ENCODE measurements around the gene IRX4. TPM values are rescaled to one million over a fixed set of nuclear protein-coding genes. Genes with fewer than 3 reads are reported as not detected.

Gene IRX4
- total and polyA plus RNA-seq, 4 donors = not detected

DNA sequence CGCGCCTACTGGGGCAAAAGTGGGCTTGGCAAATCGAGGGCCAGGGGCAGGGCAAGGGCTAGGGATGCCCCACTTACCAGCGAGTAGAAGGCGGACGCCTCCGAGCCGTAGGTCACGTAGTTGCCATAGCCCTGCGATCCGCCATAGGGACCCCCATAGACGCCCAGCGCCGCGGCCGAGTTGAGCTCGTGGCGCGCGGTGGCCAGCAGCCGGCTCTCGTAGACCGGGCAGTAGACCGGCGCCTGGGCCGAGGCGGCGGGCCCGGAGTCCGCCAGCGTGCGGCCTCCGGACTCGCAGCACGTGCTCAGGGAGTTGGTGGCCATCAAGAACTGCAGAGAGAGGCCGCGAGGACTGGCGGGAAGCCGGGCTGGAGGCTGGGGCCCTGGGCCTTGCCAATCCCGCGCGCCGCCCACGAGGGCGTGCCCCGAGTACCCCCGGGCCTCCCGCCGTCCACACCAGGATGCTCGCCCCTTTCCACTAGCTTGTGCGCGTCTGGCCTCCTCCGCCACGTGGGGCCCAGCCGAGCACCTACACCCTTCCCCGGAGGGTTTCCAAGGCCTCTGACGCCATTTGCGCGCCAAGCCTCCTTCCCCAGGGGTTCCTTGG is 891 bp downstream of the IRX4 start:
- H3K27ac ChIP-seq (ENCODE audit: low read depth in 1 of 2, low read length in 2 of 2) = no peak overlapping the region
- no peak for TF ChIP-seq JUND (IDR thresholded peaks at IDR 0.05)
- TF ChIP-seq HNF4A (conservative IDR thresholded peaks at IDR 0.05) = no peak
- no peak for TF ChIP-seq CTCF (IDR thresholded peaks at IDR 0.05; ENCODE audit: low read depth, low read length, missing input control)
- TF ChIP-seq, protein P1, sequence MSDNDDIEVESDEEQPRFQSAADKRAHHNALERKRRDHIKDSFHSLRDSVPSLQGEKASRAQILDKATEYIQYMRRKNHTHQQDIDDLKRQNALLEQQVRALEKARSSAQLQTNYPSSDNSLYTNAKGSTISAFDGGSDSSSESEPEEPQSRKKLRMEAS (IDR thresholded peaks at IDR 0.05) = no peak
- no peak for TF ChIP-seq TAF1 (conservative IDR thresholded peaks at IDR 0.05)
- no peak for TF ChIP-seq RAD21 (IDR thresholded peaks at IDR 0.05)
- TF ChIP-seq NR2F2 (IDR thresholded peaks at IDR 0.05) = no peak
- TF ChIP-seq YY1 (IDR thresholded peaks at IDR 0.05) = no peak
- no peak for TF ChIP-seq RXRA (IDR thresholded peaks at IDR 0.05)
- TF ChIP-seq GABPA (IDR thresholded peaks at IDR 0.05 in 1 of 2, conservative IDR thresholded peaks at IDR 0.05 in 1 of 2) = no peak
- no peak for TF ChIP-seq SP1 (IDR thresholded peaks at IDR 0.05)
- TF ChIP-seq, protein P2, sequence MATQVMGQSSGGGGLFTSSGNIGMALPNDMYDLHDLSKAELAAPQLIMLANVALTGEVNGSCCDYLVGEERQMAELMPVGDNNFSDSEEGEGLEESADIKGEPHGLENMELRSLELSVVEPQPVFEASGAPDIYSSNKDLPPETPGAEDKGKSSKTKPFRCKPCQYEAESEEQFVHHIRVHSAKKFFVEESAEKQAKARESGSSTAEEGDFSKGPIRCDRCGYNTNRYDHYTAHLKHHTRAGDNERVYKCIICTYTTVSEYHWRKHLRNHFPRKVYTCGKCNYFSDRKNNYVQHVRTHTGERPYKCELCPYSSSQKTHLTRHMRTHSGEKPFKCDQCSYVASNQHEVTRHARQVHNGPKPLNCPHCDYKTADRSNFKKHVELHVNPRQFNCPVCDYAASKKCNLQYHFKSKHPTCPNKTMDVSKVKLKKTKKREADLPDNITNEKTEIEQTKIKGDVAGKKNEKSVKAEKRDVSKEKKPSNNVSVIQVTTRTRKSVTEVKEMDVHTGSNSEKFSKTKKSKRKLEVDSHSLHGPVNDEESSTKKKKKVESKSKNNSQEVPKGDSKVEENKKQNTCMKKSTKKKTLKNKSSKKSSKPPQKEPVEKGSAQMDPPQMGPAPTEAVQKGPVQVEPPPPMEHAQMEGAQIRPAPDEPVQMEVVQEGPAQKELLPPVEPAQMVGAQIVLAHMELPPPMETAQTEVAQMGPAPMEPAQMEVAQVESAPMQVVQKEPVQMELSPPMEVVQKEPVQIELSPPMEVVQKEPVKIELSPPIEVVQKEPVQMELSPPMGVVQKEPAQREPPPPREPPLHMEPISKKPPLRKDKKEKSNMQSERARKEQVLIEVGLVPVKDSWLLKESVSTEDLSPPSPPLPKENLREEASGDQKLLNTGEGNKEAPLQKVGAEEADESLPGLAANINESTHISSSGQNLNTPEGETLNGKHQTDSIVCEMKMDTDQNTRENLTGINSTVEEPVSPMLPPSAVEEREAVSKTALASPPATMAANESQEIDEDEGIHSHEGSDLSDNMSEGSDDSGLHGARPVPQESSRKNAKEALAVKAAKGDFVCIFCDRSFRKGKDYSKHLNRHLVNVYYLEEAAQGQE (IDR thresholded peaks at IDR 0.05) = no peak
- TF ChIP-seq, protein P3, sequence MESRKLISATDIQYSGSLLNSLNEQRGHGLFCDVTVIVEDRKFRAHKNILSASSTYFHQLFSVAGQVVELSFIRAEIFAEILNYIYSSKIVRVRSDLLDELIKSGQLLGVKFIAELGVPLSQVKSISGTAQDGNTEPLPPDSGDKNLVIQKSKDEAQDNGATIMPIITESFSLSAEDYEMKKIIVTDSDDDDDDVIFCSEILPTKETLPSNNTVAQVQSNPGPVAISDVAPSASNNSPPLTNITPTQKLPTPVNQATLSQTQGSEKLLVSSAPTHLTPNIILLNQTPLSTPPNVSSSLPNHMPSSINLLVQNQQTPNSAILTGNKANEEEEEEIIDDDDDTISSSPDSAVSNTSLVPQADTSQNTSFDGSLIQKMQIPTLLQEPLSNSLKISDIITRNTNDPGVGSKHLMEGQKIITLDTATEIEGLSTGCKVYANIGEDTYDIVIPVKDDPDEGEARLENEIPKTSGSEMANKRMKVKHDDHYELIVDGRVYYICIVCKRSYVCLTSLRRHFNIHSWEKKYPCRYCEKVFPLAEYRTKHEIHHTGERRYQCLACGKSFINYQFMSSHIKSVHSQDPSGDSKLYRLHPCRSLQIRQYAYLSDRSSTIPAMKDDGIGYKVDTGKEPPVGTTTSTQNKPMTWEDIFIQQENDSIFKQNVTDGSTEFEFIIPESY (IDR thresholded peaks at IDR 0.05) = no peak
- TF ChIP-seq FOXA2 (IDR thresholded peaks at IDR 0.05) = no peak
- TF ChIP-seq EGR1 (IDR thresholded peaks at IDR 0.05; ENCODE audit: low read depth in 2 of 2) = no peak
- no peak for TF ChIP-seq HNF4G (IDR thresholded peaks at IDR 0.05)
- peaks cover 13 to 24% (median 14%) of the 10 kb centered on the region in 4 donors for H3K4me1 ChIP-seq (ENCODE audit: control insufficient read depth in 4 of 4, insufficient read depth in 4 of 4, low read length in 3 of 4)
- H3K9me3 ChIP-seq (ENCODE audit: control insufficient read depth in 4 of 4, low read length in 3 of 4) = no peaks in the 10 kb centered on the region
- no peak for DNase-seq (ENCODE audit: low spot score)
- H3K27me3 ChIP-seq (ENCODE audit: control insufficient read depth in 4 of 4, insufficient read depth in 4 of 4, low read length in 3 of 4) = peaks cover 4 to 60% (median 10%) of the 10 kb centered on the region in 4 donors
- H3K4me3 ChIP-seq (ENCODE audit: low read depth in 1 of 3, low read length in 3 of 3) = no peak overlapping the region
- H3K36me3 ChIP-seq (ENCODE audit: control insufficient read depth in 4 of 4, insufficient read depth in 3 of 4, low read depth in 1 of 4, low read length in 3 of 4) = no peaks in the 10 kb centered on the region
- H3K9ac ChIP-seq (ENCODE audit: low read depth in 1 of 2, low read length in 2 of 2) = no peak overlapping the region
- 18% methylated on average over 59 of the region's 59 CpGs for WGBS
